Right lobe of liver (tissue), 6 donors: ENCODE measurements around the gene ZXDC. TPM values are rescaled to one million over a fixed set of nuclear protein-coding genes. Genes with fewer than 3 reads are reported as not detected.

ENCODE experiments used
- ATAC-seq, 4 donors: fragments of 200-7000 bp; cut with Tn5 transposase; one replicate each; pipeline ENCODE4 v1.9.1; 2020; ENCODE audit warnings: mild to moderate bottlenecking in 4 of 4, moderate library complexity in 4 of 4
- DNase-seq, 3 donors: peaks; one replicate each; pipeline ENCODE4 v3.0.0-alpha.2; 2020
- H3K27ac ChIP-seq, 3 donors: fragments of 200-600 bp; one replicate each; pipeline ENCODE4 v1.8.0; 2022
- H3K27me3 ChIP-seq, 2 donors: fragments of 200-600 bp; one replicate each; pipeline ENCODE4 v1.8.0; 2022
- H3K36me3 ChIP-seq, 4 donors: fragments of 200-600 bp; sonication (generic) in 1 of 4; one replicate each; pipeline versions ENCODE4 v1.5.1 to v1.8.0; 2017 to 2022; ENCODE audit warnings: control low read depth in 1 of 4
- H3K4me1 ChIP-seq, 4 donors: fragments of 200-600 bp; sonication (generic) in 1 of 4; one replicate each; pipeline versions ENCODE4 v1.5.1 to v1.8.0; 2017 to 2022; ENCODE audit warnings: control low read depth in 1 of 4
- H3K4me3 ChIP-seq, 3 donors: fragments of 200-600 bp; one replicate each; pipeline ENCODE4 v1.8.0; 2022
- H3K9me3 ChIP-seq, 4 donors: fragments of 200-600 bp; sonication (generic) in 1 of 4; one replicate each; pipeline versions ENCODE4 v1.5.1 to v1.8.0; 2017 to 2022; ENCODE audit warnings: control low read depth in 1 of 4
- CTCF ChIP-seq, 4 donors: fragments of 200-600 bp in 3 of 4; fragments of 450-650 bp in 1 of 4; IDR thresholded peaks; one replicate each; pipeline versions ENCODE4 v1.5.1 to v1.8.0; 2016 to 2022; ENCODE audit warnings: antibody characterized with exemption in 4 of 4, mild to moderate bottlenecking in 2 of 4
- POLR2A ChIP-seq: fragments of 450-650 bp; IDR thresholded peaks from one replicate; pipeline ENCODE4 v1.6.1; 2017; ENCODE audit warnings: antibody characterized with exemption, mild to moderate bottlenecking
- WGBS: methylation state at CpG from one replicate; pipeline ENCODE4 v1.1.6; 2018; ENCODE audit warnings: low coverage, low lambda C conversion rate; ENCODE audit not compliant: insufficient coverage; ENCODE audit errors: missing lambda C conversion rate; 5-methylcytosine and 5-hydroxymethylcytosine counted together
- intact Hi-C, 2 donors: fragments of 100-400 bp; cut with DNase I; formaldehyde crosslinking; loops; one replicate each; pipeline versions ENCODE4 v1.11.2 to v1.14.1; 2022
- total RNA-seq, 6 experiments: library from RNA; depleted of rRNA in 2 of 6; stranded (reverse); fragments of >200 nt in 2 of 6; fragmentation: NEBNext Ultra II Directional in 3 of 6; extraction: Animal tissue kit (Norgen Biotek cat#: 25700) in 3 of 6; gene quantifications; one replicate each; pipeline versions ENCODE4 v1.1.0 to v1.2.4, GENCODE V29; 2016 to 2023
- donor health status: DM: no; HTN: yes; CAD: no.
- donor health status: DM: no; HTN: no; CAD: no.
- donor health status: DM: no; HTN: no; CAD: no.
- donor health status: DM: no; HTN: yes; CAD: no.
- donor health status: DM: no; HTN: yes; CAD: no.

ZXDC gene
- total RNA-seq, 6 experiments from 2014 or later, result 16.4 to 30.2 (median 24.0) TPM

- Histone ChIP-seq H3K27me3 (no peaks in the 10 kb centered on the region), H3K4me3 (no peak overlapping the region), H3K36me3 (no peaks in the 10 kb centered on the region), H3K4me1 (peaks cover 0 to 19% (median 4%) of the 10 kb centered on the region in 4 donors), H3K9me3 (no peaks in the 10 kb centered on the region), H3K27ac (no peak overlapping the region)
- ATAC-seq (no peak), DNase-seq (no peak)
- 83% methylated on average over 1 of the region's 1 CpG for WGBS
- intact Hi-C loops, result no loop called here
- no peak for TF ChIP-seq CTCF (IDR thresholded peaks at IDR 0.05)
- TF ChIP-seq POLR2A, result no peak
Observed at GRCh38 chr3:126479642-126480041, 4.0 kb upstream of the ZXDC start.

GRCh38 chr3:126478581-126479310 is 3.1 kb upstream of the ZXDC start:
- H3K4me3 ChIP-seq, result no peak overlapping the region
- no peak for TF ChIP-seq CTCF (IDR thresholded peaks at IDR 0.05)
- no peak for TF ChIP-seq POLR2A
- intact Hi-C loops, result no loop called here
- H3K36me3 ChIP-seq, result no peaks in the 10 kb centered on the region
- no peak for ATAC-seq
- peaks cover 0 to 25% (median 7%) of the 10 kb centered on the region in 4 donors for H3K4me1 ChIP-seq
- peak in 2 of 3 donors; percentile 17 to 26 for DNase-seq
- H3K9me3 ChIP-seq, result no peaks in the 10 kb centered on the region
- WGBS, result 85% methylated on average over 4 of the region's 14 CpGs
- no peaks in the 10 kb centered on the region for H3K27me3 ChIP-seq
- no peak overlapping the region for H3K27ac ChIP-seq

GRCh38 chr3:126477061-126477380 is 1.3 kb upstream of the ZXDC start:
- Histone ChIP-seq H3K9me3 (no peaks in the 10 kb centered on the region), H3K36me3 (no peaks in the 10 kb centered on the region), H3K4me1 (peaks cover 0 to 35% (median 14%) of the 10 kb centered on the region in 4 donors), H3K27me3 (no peaks in the 10 kb centered on the region), H3K27ac (no peak overlapping the region), H3K4me3 (no peak overlapping the region)
- TF ChIP-seq POLR2A (no peak), CTCF (IDR thresholded peaks at IDR 0.05) (no peak)
- 56% methylated on average over 3 of the region's 4 CpGs for WGBS
- DNase-seq (peak in 1 of 3 donors; percentile 46), ATAC-seq (no peak)
- intact Hi-C loops, result no loop called here

- ATAC-seq (peak; percentile 43 to 70 (median 56)), DNase-seq (peak in 2 of 3 donors; percentile 29 to 82)
- Histone ChIP-seq H3K36me3 (peaks cover 0 to 4% (median 2%) of the 10 kb centered on the region in 4 donors), H3K27me3 (no peaks in the 10 kb centered on the region), H3K4me1 (peaks cover 0 to 34% (median 13%) of the 10 kb centered on the region in 4 donors), H3K4me3 (peak overlapping the region; percentile 59 to 73 (median 71)), H3K27ac (peak overlapping the region; percentile 80 to 88 (median 80)), H3K9me3 (no peaks in the 10 kb centered on the region)
- TF ChIP-seq CTCF (IDR thresholded peaks at IDR 0.05), result no peak
- WGBS, result 55% methylated on average over 15 of the region's 66 CpGs
- intact Hi-C loops, result no loop called here
Observed at GRCh38 chr3:126476166-126477060, 722 bp upstream of the ZXDC start.
